ENCODE results near the gene SCGN. TPM values are rescaled to one million over a fixed set of nuclear protein-coding genes. Genes with fewer than 3 reads are reported as not detected.

The SCGN gene
- total and polyA plus RNA-seq, 2 of the 13 experiments (the other 11 are each of a cell fraction or from before 2014, with no cell fraction given), result 2.9 to 29.0 TPM

DNA sequence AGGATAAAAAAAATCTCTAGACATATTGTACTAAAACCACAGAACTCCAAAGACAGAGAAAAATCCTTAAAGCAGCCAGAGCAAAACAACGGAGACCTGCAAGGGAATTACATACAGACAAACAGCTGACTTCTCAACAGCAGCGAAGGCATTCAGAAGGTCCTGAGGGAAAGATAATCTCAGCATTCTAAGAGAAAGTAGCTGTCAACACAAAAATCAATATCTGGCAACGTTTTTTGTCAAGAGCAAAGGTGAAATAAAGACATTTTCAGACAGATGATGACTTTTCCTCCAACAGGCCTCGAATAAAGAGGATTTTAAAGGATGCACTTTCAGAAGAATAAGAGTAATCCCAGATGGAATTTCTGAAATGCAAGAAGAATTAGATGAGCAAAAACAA, 6.1 kb upstream of the SCGN start (continued):
- TF ChIP-seq, protein P1, sequence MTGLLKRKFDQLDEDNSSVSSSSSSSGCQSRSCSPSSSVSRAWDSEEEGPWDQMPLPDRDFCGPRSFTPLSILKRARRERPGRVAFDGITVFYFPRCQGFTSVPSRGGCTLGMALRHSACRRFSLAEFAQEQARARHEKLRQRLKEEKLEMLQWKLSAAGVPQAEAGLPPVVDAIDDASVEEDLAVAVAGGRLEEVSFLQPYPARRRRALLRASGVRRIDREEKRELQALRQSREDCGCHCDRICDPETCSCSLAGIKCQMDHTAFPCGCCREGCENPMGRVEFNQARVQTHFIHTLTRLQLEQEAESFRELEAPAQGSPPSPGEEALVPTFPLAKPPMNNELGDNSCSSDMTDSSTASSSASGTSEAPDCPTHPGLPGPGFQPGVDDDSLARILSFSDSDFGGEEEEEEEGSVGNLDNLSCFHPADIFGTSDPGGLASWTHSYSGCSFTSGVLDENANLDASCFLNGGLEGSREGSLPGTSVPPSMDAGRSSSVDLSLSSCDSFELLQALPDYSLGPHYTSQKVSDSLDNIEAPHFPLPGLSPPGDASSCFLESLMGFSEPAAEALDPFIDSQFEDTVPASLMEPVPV (CRISPR knock-in tag; IDR thresholded peaks at IDR 0.05), result no peak
- TF ChIP-seq FOXA3 (CRISPR knock-in tag; IDR thresholded peaks at IDR 0.05) (peak; percentile 78), ZNF792 (CRISPR knock-in tag; IDR thresholded peaks at IDR 0.05) (no peak), TBL1XR1 (IDR thresholded peaks at IDR 0.05; ENCODE audit: borderline replicate concordance, low read length, partially characterized antibody) (no peak), RXRA (CRISPR knock-in tag; IDR thresholded peaks at IDR 0.05) (no peak), ZSCAN25 (CRISPR knock-in tag; IDR thresholded peaks at IDR 0.05) (no peak), GATAD2A (CRISPR knock-in tag; IDR thresholded peaks at IDR 0.05) (peak; percentile 94), TARDBP (CRISPR knock-in tag; IDR thresholded peaks at IDR 0.05) (0 out of 2 replicates have a peak, but pooled peaks have one; percentile 40), YEATS2 (CRISPR knock-in tag; IDR thresholded peaks at IDR 0.05; ENCODE audit: borderline replicate concordance) (no peak), REPIN1 (CRISPR knock-in tag; IDR thresholded peaks at IDR 0.05; ENCODE audit: borderline replicate concordance, low read depth) (peak; percentile 51; the same call in 1 of the 2 replicates), MED8 (CRISPR knock-in tag; IDR thresholded peaks at IDR 0.05; ENCODE audit: insufficient replicate concordance) (no peak)
- TF ChIP-seq, protein P2, sequence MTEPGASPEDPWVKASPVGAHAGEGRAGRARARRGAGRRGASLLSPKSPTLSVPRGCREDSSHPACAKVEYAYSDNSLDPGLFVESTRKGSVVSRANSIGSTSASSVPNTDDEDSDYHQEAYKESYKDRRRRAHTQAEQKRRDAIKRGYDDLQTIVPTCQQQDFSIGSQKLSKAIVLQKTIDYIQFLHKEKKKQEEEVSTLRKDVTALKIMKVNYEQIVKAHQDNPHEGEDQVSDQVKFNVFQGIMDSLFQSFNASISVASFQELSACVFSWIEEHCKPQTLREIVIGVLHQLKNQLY (CRISPR knock-in tag; IDR thresholded peaks at IDR 0.05), result no peak

DNA sequence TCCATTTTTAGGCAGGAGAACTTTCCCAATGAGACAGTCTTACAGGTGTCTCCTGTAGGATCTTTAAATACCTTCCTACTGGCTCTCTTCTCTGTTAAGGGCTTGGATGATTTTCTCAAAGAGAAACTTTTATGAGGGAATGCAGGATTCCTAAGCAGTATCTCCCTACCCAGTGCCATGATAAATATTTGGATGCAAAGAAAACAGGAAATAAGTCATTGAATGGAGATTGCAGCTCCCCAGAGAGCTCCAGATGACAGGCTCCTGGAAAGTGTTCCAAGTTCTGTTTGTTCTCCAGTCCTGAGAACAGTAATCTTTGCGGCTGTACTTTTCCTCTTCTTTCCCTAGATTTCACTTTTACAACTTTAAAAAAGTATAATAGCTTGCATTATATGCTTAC, 2.4 kb upstream of the SCGN start:
- no peaks in the 10 kb centered on the region for H3K36me3 ChIP-seq (replicated peaks in 1 of 2; ENCODE audit: control insufficient read depth in 1 of 2, insufficient read depth in 2 of 2, low read length in 2 of 2)
- H3K79me2 ChIP-seq (ENCODE audit: insufficient read depth, low read length), result no peaks in the 10 kb centered on the region
- no peaks in the 10 kb centered on the region for H4K20me1 ChIP-seq (ENCODE audit: insufficient read depth, low read length)
- FAIRE-seq (no peak), DNase-seq (ENCODE audit: low spot score) (no peak), ATAC-seq (no peak)
- WGBS (ENCODE audit: low lambda C conversion rate), result 0% methylated on average over 1 of the region's 1 CpG
- peaks cover 32% of the 10 kb centered on the region for H3K4me1 ChIP-seq (ENCODE audit: insufficient read depth, low read length)
- ChIA-PET CTCF (ENCODE audit: low intra/inter-chr PET ratio, low total read pairs) (no interaction called here), POLR2A (no interaction called here)
- H2AFZ ChIP-seq (ENCODE audit: low read length), result no peak overlapping the region
- no peak overlapping the region for H3K27ac ChIP-seq (ENCODE audit: extremely low read length, insufficient read depth, low read length)
- no peaks in the 10 kb centered on the region for H3K9me3 ChIP-seq (ENCODE audit: low read length)
- H3K4me2 ChIP-seq (ENCODE audit: low read depth, low read length), result no peak overlapping the region
- BruUV-seq (replicated peaks), result no TSS peak
- intact Hi-C loops (cut with micrococcal nuclease; ENCODE audit: unreplicated experiment) (loop anchor here (1.0 kb wide), 1 partner anchor 11 kb away; no protein-coding TSS in a partner anchor), in situ Hi-C loops (cut with HindIII; ENCODE audit: extremely low pct_ligation_motif_present, low pct_unique_long_range_greater_than_20kb) (no loop called here)
- H3K27me3 ChIP-seq (ENCODE audit: control insufficient read depth in 1 of 2, insufficient read depth in 2 of 2, low read length in 2 of 2), result no peaks in the 10 kb centered on the region
- no peak overlapping the region for H3K4me3 ChIP-seq (replicated peaks in 1 of 3; ENCODE audit: insufficient read depth in 1 of 3, low read depth in 2 of 3, low read length in 3 of 3)
- no peak overlapping the region for H3K9ac ChIP-seq (ENCODE audit: insufficient read depth, low read depth, low read length)
- TF ChIP-seq, protein P3, sequence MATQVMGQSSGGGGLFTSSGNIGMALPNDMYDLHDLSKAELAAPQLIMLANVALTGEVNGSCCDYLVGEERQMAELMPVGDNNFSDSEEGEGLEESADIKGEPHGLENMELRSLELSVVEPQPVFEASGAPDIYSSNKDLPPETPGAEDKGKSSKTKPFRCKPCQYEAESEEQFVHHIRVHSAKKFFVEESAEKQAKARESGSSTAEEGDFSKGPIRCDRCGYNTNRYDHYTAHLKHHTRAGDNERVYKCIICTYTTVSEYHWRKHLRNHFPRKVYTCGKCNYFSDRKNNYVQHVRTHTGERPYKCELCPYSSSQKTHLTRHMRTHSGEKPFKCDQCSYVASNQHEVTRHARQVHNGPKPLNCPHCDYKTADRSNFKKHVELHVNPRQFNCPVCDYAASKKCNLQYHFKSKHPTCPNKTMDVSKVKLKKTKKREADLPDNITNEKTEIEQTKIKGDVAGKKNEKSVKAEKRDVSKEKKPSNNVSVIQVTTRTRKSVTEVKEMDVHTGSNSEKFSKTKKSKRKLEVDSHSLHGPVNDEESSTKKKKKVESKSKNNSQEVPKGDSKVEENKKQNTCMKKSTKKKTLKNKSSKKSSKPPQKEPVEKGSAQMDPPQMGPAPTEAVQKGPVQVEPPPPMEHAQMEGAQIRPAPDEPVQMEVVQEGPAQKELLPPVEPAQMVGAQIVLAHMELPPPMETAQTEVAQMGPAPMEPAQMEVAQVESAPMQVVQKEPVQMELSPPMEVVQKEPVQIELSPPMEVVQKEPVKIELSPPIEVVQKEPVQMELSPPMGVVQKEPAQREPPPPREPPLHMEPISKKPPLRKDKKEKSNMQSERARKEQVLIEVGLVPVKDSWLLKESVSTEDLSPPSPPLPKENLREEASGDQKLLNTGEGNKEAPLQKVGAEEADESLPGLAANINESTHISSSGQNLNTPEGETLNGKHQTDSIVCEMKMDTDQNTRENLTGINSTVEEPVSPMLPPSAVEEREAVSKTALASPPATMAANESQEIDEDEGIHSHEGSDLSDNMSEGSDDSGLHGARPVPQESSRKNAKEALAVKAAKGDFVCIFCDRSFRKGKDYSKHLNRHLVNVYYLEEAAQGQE (IDR thresholded peaks at IDR 0.05; ENCODE audit: borderline replicate concordance in 1 of 2, low read depth in 1 of 2, low read length in 2 of 2), result no peak
- TF ChIP-seq BHLHE40 (IDR thresholded peaks at IDR 0.05; ENCODE audit: low read length) (no peak), FOXA3 (CRISPR knock-in tag; IDR thresholded peaks at IDR 0.05) (no peak), PAWR (CRISPR knock-in tag; IDR thresholded peaks at IDR 0.05; ENCODE audit: borderline replicate concordance) (no peak), ZBTB20 (CRISPR knock-in tag; IDR thresholded peaks at IDR 0.05; ENCODE audit: borderline replicate concordance, low read depth) (no peak), NFKBIZ (CRISPR knock-in tag; IDR thresholded peaks at IDR 0.05) (no peak)
- TF ChIP-seq, protein P4, sequence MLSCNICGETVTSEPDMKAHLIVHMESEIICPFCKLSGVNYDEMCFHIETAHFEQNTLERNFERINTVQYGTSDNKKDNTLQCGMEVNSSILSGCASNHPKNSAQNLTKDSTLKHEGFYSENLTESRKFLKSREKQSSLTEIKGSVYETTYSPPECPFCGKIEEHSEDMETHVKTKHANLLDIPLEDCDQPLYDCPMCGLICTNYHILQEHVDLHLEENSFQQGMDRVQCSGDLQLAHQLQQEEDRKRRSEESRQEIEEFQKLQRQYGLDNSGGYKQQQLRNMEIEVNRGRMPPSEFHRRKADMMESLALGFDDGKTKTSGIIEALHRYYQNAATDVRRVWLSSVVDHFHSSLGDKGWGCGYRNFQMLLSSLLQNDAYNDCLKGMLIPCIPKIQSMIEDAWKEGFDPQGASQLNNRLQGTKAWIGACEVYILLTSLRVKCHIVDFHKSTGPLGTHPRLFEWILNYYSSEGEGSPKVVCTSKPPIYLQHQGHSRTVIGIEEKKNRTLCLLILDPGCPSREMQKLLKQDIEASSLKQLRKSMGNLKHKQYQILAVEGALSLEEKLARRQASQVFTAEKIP (CRISPR knock-in tag; IDR thresholded peaks at IDR 0.05; ENCODE audit: borderline replicate concordance), result no peak
